Ishikawa (cell line): ENCODE results near the gene POLDIP2.

ENCODE experiments used
- RAD21 ChIP-seq: IDR thresholded peaks from 2 replicates; pipeline ENCODE4 v1.6.1; 2012; ENCODE audit warnings: low read depth
- TAF1 ChIP-seq: IDR thresholded peaks from 2 replicates; pipeline ENCODE4 v1.6.1; 2012; ENCODE audit warnings: low read depth, mild to moderate bottlenecking
- YY1 ChIP-seq: IDR thresholded peaks from 2 replicates; pipeline ENCODE4 v1.6.1; 2012; ENCODE audit warnings: low read depth

GRCh38 chr17:28365487-28365886 lies 8.2 kb upstream of the POLDIP2 start:
- no peak for TF ChIP-seq TAF1
- TF ChIP-seq YY1: no peak
- no peak for TF ChIP-seq RAD21
